Astrocyte of the cerebellum (primary cell): ENCODE results near the gene LPIN3.

Experiments
- DNase-seq: peaks from one replicate; pipeline ENCODE4 v3.0.0-alpha.2; 2011; ENCODE audit warnings: low read depth
- H3K4me3 ChIP-seq: 2 replicates; pipeline ENCODE4 v1.5.1; 2011; ENCODE audit warnings: mild to moderate bottlenecking, low read depth, low read length, moderate library complexity
- CTCF ChIP-seq: IDR thresholded peaks from 2 replicates; pipeline ENCODE4 v1.5.1; 2012; ENCODE audit warnings: low read length, low read depth, moderate library complexity, mild to moderate bottlenecking; ENCODE audit errors: missing control alignments
- in situ Hi-C: cut with HindIII; loops from 2 replicates; pipeline ENCODE4 v1.10.0; 2017; ENCODE audit warnings: low sequenced_read_pairs

Gene LPIN3

GRCh38 chr20:41314386-41314785 lies 26.2 kb upstream of the LPIN3 start:
- H3K4me3 ChIP-seq: no peak overlapping the region
- DNase-seq: no peak
- no peak for TF ChIP-seq CTCF
- in situ Hi-C loops: loop anchor here (5.0 kb wide), 1 partner anchor 62 kb away; no protein-coding TSS in a partner anchor

DNA sequence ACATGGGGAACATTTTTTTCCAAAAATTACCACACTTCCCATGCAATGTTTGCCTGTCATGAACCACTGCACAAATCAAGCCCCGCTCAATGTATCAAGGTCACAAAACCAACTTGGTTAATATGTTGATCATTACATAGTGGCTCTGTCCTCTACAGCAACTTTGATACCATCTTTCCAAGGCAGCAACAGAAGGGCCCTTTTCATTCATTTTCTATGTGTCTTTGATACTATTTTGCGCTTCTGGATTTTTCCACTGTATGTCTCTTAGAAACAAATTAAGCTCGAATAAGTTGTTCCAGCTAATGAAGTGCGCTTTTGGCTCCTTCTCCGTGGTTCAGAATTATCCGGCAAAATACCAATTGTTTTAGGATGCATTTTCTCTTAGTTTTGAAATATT lies 24.6 kb upstream of the LPIN3 start:
- no peak for TF ChIP-seq CTCF
- peak overlapping the region; percentile 70 for H3K4me3 ChIP-seq
- in situ Hi-C loops: no loop called here
- DNase-seq: no peak

DNA sequence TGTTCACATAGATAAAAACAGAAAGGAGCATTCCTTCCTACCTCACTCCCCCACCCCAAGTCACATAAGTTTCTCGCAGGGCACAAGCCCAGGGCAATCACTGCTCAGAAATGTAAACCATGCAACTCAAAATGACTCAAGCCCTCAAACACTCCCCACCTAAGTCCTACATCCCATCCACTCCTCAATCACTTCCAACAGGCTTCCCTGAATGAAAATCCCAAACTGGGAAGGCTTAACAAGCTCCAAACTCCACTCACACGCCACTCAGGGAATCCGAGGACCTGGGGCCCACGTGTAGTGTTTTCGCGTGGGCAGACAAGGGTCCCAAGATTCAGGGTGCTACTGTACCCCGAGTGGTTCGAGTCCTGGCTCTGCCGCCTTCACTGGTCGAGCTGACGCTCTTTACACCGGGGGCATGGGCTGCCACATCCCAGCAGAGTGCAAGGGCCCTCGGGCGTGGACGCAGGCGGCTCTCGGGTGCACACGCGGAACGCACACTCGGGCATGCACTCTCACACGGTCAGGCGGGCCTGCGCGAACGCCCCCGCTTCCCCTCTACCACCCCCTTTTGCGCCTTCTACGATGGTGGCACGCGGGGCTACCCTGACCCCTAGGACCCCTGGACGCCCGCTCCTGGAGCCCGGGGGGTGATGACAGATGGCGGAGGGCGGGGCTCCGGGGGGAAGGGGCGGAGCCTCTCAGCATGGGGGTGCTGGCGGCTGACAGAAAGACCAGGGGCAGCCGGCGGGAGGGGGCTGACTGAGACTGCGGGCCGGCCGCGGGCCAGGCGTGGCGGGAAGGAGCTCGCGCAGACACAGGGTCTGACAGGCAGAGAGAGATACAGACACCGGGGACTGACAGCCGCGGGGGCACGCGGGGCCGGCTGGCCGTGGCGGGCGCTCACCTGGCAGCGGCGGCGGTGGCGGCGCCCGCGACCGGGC lies 23.7 kb upstream of the LPIN3 start:
- in situ Hi-C loops: no loop called here
- no peak for TF ChIP-seq CTCF
- H3K4me3 ChIP-seq: peak overlapping the region; percentile 70
- DNase-seq: peak; percentile 66

DNA sequence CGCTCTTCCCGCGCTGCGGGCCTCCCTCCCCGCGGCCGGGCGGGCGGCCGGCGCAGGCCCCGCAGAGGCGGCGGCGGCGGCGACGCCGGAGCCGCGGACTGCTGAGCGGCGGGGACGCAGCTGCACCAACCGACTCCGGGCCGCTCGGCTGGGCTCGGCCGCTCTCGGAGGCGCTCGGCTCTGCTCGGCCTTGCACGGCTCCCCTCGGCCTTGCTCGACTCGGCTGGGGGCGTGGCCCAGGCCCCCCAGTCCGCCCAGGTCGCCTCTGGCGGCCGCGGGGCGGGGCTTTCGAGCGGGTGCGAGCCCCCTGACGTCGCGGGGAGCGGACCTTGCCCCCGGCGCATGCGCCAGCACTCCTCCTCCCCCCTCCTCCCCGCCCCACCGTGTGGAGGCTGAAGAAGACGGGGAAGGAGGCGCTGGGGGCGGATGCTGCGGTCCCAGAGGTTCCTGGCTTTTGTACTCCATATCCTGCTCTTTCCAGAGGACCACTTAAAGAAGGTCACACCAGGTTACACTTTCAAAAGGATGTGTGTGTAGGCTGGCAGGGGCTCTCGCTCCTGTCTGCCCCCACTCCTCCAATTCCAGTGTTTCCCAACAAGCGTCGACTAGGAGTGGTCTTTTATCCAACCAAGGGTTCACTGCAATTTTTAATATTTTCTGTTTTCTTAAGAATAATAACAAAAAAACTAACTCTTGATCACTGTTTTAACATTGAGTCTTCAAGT lies 22.9 kb upstream of the LPIN3 start, which contains the start of gene ZHX3:
TSS of gene ZHX3 (minus strand) at position 186 of the 725 bp plus-strand sequence. CDS start 112,815 bp downstream, outside the sequence.
- in situ Hi-C loops: no loop called here
- peak within 1 kb of the TSS; percentile 70 for H3K4me3 ChIP-seq
- no peak for TF ChIP-seq CTCF
- peak; percentile 86 for DNase-seq

DNA sequence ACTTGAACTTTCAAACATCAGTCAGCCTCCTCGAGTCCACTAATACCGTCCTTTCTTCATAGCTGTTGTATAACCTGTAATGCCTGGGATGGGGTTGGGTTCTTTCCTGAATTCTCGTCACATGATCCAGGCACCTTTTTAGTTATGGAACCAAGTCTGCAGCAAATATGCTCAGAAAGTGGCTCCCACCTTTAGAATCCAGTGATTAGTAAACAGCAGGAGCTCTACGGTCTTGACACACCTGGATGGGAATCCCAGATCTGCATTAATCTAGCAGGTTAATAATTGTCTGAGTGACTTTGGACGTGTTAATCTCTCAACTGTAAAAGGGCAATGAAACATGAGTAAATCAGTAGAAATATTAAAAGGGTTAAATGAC lies 22.4 kb upstream of the LPIN3 start:
- no peak for TF ChIP-seq CTCF
- DNase-seq: no peak
- peak overlapping the region; percentile 70 for H3K4me3 ChIP-seq
- in situ Hi-C loops: no loop called here

DNA sequence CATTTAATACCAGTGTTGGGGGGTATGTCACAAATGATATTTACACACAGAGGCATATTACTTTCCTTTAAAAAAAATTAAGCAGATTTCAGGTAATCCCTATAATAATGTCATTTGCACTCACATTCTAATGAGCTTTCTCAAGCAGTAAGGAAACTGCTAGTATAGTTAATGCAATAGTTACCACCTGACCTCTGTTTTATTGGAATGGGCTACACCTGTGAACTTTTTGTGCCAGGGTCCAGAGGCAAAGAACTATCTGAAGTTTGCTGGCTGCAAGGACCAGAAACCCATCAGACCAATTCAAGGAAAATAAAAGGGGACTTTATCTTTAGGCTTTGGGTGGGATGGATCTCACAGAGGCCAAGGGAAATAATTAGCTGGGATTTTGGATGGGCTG lies 20.2 kb upstream of the LPIN3 start:
- no peak for DNase-seq
- TF ChIP-seq CTCF: no peak
- in situ Hi-C loops: no loop called here
- H3K4me3 ChIP-seq: no peak overlapping the region
